Vagina (tissue), 2 donors: Measurements from ENCODE around the gene GNG7.
"Not testable (repeated sequence)": the region's sequence is repeated elsewhere in the genome, so short reads cannot be mapped to it uniquely, and the experiment has no call there.

ENCODE experiments used
- CTCF ChIP-seq, 3 experiments: fragments of 450-650 bp in 2 of 3; fragments of 200-600 bp in 1 of 3; sonication (generic) in 1 of 3; IDR thresholded peaks; one replicate each; pipeline ENCODE4 v1.5.1; 2017 to 2019; ENCODE audit warnings: antibody characterized with exemption in 3 of 3, mild to moderate bottlenecking in 2 of 3, moderate library complexity in 2 of 3
- POLR2A ChIP-seq, 2 donors: fragments of 450-650 bp; IDR thresholded peaks; one replicate each; pipeline ENCODE4 v1.6.1; 2017; ENCODE audit warnings: antibody characterized with exemption in 2 of 2, mild to moderate bottlenecking in 2 of 2, moderate library complexity in 2 of 2
- POLR2AphosphoS5 ChIP-seq, 2 donors: sonication (generic); formaldehyde crosslinking; IDR thresholded peaks; one replicate each; pipeline ENCODE4 v1.9.0; 2017; ENCODE audit warnings: antibody characterized with exemption in 2 of 2, mild to moderate bottlenecking in 2 of 2, low read depth in 1 of 2; ENCODE audit not compliant: insufficient read depth in 1 of 2

- TF ChIP-seq CTCF (IDR thresholded peaks at IDR 0.05); POLR2AphosphoS5 (IDR thresholded peaks at IDR 0.05; ENCODE audit: insufficient read depth in 1 of 2, low read depth in 1 of 2); POLR2A (IDR thresholded peaks at IDR 0.05): not testable (repeated sequence)
Observed at GRCh38 chr19:2469915-2470200, 232.6 kb downstream of the GNG7 start.
